Stimulated activated CD8-positive, alpha-beta memory T cell treated with anti-CD3 and anti-CD28 coated beads, Interleukin-15, amount 100 ng/mL, for 1 hour (primary cell): Measurements from ENCODE around the gene SLC5A1.

Experiments used
- DNase-seq: peaks from one replicate; pipeline ENCODE4 v3.0.0-alpha.2; 2020; ENCODE audit warnings: low read depth

Gene SLC5A1

GRCh38 chr22:32050678-32051515, 7.8 kb downstream of the SLC5A1 start:
- DNase-seq, result no peak

GRCh38 chr22:32052244-32052643, 9.2 kb downstream of the SLC5A1 start:
- DNase-seq, result no peak

GRCh38 chr22:32052936-32053791, 10.1 kb downstream of the SLC5A1 start:
- no peak for DNase-seq

- no peak for DNase-seq
Measured at GRCh38 chr22:32055069-32055468, 12.0 kb downstream of the SLC5A1 start.

GRCh38 chr22:32058656-32059260, 15.7 kb downstream of the SLC5A1 start:
- DNase-seq, result no peak

GRCh38 chr22:32059426-32059825, 16.4 kb downstream of the SLC5A1 start:
- no peak for DNase-seq

- DNase-seq, result no peak
Measured at GRCh38 chr22:32063701-32064100, 20.6 kb downstream of the SLC5A1 start.

GRCh38 chr22:32066820-32067219, 23.8 kb downstream of the SLC5A1 start:
- no peak for DNase-seq

GRCh38 chr22:32067613-32068012, 24.6 kb downstream of the SLC5A1 start:
- DNase-seq, result no peak

GRCh38 chr22:32069579-32070372, 26.7 kb downstream of the SLC5A1 start:
- DNase-seq, result no peak

GRCh38 chr22:32073262-32073661, 30.2 kb downstream of the SLC5A1 start:
- DNase-seq, result no peak

- DNase-seq, result no peak
Measured at GRCh38 chr22:32073823-32074380, 30.8 kb downstream of the SLC5A1 start.

GRCh38 chr22:32075997-32076760, 33.1 kb downstream of the SLC5A1 start:
- no peak for DNase-seq

GRCh38 chr22:32076761-32077084, 33.7 kb downstream of the SLC5A1 start:
- no peak for DNase-seq

- no peak for DNase-seq
Measured at GRCh38 chr22:32077151-32077550, 34.1 kb downstream of the SLC5A1 start.

- no peak for DNase-seq
Measured at GRCh38 chr22:32079130-32080089, 36.3 kb downstream of the SLC5A1 start.

GRCh38 chr22:32080904-32081303, 37.8 kb downstream of the SLC5A1 start:
- no peak for DNase-seq

- DNase-seq, result no peak
Measured at GRCh38 chr22:32082331-32082730, 39.3 kb downstream of the SLC5A1 start.

GRCh38 chr22:32083000-32083399, 39.9 kb downstream of the SLC5A1 start:
- no peak for DNase-seq

GRCh38 chr22:32083814-32084213, 40.8 kb downstream of the SLC5A1 start:
- no peak for DNase-seq
